DMS114 treated with DMSO at 0.1 percent for 48 hours (cell line): ENCODE data around the gene SEMA4C.
"Not testable (repeated sequence)": the region's sequence is repeated elsewhere in the genome, so short reads cannot be mapped to it uniquely, and the experiment has no call there.

Experiments
- DNase-seq: peaks from one replicate; lab custom pipeline; 2025; ENCODE audit not compliant: unreplicated experiment; lab: John Stamatoyannopoulos, UW

SEMA4C gene

GRCh38 chr2:96867756-96868554 is 1.9 kb downstream of the SEMA4C start:
- DNase-seq = no peak

GRCh38 chr2:96866986-96867755 is 2.7 kb downstream of the SEMA4C start:
- no peak for DNase-seq

GRCh38 chr2:96866586-96866985 is 3.3 kb downstream of the SEMA4C start:
- DNase-seq = no peak

DNA sequence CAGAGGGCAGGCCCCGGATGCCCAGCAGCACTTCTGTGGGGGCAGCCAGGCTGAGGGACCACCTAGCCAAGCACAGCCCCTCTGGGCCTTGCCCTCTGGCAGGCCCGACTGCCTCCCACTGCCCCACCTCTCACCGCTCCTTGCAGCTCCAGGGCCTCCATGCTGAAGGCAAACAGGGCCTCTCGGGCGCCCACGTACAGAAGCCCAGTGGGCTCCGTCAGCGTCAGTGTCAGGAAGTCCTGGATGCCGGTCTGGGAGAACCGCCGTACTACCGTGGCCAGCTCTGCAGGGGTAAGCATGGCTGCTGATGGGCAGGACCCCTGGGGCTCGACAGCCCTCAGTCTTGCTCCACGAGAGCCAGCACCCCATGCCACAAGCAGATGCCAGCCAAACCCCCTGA is 3.7 kb downstream of the SEMA4C start:
- no peak for DNase-seq

DNA sequence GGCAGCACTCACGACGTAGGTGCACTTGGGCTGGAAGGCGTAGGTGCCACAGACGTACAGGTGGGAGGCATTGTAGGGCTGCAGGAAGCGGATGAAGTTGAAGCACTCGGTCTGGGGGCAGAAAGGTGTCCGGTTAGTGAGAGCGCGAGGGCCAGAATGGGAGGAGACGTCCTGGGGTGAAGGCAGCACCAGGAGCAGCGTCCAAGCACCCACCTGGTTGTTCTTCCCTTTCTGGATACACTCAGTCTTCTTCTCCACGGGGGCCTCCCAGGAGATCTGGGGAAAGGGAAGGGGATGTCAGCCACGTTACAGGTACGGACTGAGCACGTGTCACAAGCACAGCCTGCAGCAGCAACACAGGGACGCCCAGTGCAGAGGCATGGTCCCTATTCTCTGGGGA is 4.2 kb downstream of the SEMA4C start:
- DNase-seq = no peak

DNA sequence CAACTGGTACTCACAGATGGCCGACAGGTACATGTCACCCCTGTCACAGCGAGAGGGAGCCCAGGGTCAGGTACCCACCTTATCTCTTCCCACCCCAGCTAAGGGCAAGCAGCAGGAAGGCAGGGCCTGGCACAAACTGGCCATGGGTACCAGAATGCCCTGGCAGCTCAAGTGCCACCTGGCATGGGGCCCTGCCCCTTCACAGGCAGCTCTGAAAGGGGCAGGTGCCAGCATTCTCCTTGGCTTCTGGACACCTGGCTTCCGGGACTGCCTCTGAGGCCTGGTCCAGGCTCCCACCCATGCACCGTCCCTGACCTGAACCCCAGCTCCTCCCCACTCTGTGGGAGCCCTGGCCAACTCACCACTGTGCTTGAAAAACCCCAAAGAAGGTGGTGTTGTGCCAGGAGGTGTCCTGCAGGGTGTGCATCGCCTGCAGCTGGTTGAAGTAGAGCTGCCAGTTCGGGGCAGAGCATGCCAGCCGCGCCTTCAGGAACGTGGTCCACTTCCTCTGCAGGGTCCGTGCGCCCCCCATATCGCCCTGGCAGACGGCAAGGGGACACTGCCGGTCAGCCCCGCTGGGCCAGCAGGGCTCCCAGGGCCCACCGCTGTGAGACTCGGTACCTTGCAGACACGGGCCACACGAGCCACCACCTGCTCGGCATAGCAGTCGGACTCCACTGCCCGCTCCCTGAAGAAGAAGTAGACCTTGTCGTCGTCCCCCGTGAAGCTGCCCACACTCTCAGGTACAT is 5.4 kb downstream of the SEMA4C start:
- no peak for DNase-seq

DNA sequence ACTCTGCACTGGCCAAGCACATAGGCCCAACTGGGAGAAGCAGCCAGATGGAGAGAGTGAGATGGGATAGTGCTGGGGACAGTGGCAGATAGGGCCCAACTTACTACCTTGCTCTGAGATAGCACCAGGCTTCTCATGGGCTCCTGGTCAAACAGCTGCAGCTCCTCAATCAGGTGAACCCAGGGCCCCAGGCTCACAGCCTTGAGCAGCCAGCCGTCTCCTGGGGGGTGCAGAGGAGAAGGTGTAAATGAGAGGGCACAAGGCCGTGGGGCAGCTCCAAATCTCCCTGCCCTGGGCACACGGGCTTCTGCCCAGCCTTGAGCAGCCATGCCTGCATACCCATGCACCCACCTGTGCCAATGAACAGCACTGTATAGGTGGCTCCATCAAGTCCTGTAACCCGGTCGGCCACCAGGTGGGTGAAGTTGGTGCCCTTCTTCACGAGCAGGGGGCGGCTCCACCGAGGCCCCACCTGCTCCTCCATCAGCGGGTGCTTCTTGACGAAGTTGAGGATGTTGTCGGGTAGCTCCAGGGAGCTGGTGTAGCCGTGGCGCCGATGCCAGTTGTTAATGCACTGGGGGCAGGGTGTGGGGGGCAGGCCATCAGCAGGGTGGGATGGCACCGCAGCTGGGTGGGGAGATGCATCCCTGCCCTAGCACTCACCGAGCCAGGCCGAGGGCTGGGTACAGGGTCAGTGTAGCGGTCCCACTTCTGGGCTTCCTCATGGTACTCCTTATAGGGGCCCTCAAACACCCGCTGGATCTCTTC is 6.1 kb downstream of the SEMA4C start:
- no peak for DNase-seq

DNA sequence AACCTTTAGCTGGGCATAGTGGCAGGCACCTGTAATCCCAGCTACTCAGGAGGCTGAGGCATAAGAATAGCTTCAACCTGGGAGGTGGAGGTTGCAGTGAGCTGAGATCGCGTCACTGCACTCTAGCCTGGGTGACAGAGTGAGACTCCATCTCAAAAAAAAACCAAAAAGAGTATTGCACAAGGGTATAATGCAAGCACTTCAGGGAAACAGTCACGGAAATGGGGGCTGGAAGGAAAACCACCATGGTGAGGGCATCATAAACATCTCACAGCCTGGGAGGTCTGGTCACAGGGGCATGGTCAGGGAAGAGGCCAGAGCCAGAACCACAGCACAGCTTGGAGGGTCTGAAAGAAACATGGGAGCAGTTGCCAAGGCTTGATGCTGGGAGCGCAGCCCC is 6.8 kb downstream of the SEMA4C start:
- not testable (repeated sequence) for DNase-seq

GRCh38 chr2:96861074-96861473 is 8.8 kb downstream of the SEMA4C start:
- no peak for DNase-seq

GRCh38 chr2:96860065-96861029 is 9.5 kb downstream of the SEMA4C start:
- DNase-seq = no peak

- no peak for DNase-seq
These were observed 10.2 kb downstream of the SEMA4C start for GRCh38 chr2:96859681-96860064.

GRCh38 chr2:96859099-96859649 is 10.7 kb downstream of the SEMA4C start:
- DNase-seq = no peak

DNA sequence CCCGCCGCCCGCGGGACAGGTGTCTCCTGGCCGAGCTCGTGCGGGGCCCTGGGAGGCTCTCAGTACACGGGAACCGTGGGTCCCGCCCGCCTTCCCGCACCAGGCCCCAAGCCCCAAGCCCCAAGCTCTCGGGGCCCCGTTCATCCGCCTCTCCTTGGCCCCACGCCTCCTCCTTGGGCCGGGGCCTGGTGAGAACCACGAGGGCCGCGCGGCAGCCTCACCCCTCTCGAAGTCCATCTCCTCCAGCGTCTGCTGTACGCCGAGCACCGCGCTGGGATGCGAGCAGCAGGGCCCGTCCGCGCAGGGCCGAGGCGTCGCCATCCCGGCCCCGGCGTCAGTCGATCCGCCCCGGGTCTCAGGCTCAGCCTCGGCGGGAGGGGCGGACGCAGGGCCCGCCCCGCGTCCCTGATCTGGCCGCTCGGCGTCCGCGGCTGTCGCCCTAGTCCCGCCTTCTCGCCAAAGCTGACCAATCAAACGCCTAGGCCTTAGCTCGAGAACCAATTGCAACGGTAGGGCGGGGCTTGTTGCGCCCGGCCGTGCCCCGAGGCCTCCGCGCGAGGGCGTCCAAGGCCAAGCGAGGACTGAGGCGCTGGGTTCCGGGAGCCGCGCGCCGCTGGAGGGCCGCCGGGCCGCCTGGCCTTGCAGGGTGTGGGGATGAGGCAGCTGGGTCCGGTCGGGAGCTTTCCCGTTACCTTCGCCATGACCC is 12.1 kb downstream of the SEMA4C start, which contains the start of gene ANKRD39:
ANKRD39 (minus strand) TSS at position 350 of the 706 bp plus-strand sequence; CDS start at position 321, 29 bp downstream.
- DNase-seq = peak; percentile 96

GRCh38 chr2:96856776-96857666 is 12.9 kb downstream of the SEMA4C start:
- no peak for DNase-seq

- DNase-seq = no peak
These were observed 16.6 kb downstream of the SEMA4C start for GRCh38 chr2:96853321-96853720.

DNA sequence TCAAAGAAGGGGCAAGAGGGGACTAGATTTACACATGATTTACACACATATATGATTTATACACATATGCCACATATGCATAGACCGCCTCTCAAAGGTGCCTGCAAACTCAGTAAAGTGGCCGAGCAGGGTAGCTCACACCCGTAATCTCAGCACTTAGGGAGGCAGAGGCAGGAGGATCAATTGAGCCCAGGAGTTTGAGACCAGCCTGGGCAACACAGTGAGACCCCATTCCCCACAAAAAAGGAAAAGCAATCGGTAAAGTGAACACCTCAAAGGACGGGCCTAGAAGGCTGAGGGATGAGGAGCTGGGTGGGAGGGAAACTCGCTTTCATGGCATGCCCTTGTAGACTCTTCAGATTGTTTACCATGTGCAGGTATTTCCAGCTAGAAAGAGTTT is 17.2 kb downstream of the SEMA4C start:
- no peak for DNase-seq

DNA sequence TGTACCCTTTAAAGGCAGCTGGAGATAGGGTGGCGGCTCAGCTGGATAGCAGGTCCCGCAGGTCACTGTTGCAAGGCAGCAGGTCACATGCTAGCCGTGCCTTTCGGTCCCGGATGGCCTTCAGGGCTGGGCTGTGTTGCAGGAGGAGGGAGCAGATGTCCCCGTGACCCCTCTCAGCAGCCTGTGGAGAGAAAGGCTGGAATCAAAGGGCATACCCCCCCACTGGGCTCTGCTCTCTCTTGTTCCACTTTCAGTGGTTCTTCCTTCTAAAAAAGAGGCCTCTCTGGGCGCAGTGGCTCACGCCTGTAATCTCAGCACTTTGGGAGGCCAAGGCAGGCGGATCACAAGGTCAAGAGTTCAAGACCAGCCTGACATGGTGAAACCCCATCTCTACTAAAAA is 21.6 kb downstream of the SEMA4C start:
- DNase-seq = no peak

- no peak for DNase-seq
These were observed 22.3 kb downstream of the SEMA4C start for GRCh38 chr2:96847586-96847985.
